Neural crest cell (in vitro differentiated cells): ENCODE data around the gene TFIP11. TPM values are rescaled to one million over a fixed set of nuclear protein-coding genes. Genes with fewer than 3 reads are reported as not detected.
A peak's percentile ranks its signal among the peaks of the same experiment; 100 is the strongest.

Experiments
- DNase-seq: peaks from one replicate; pipeline ENCODE4 v3.0.0; 2021; ENCODE audit warnings: low read depth, mixed read lengths, low spot score
- H3K27ac Mint-ChIP-seq: one replicate; pipeline ENCODE4 v1.8.0; 2021; ENCODE audit warnings: mild to moderate bottlenecking, mixed read lengths; ENCODE audit not compliant: unreplicated experiment
- H3K27me3 Mint-ChIP-seq: 2 replicates; pipeline ENCODE4 v1.8.0; 2021; ENCODE audit warnings: low read depth, mild to moderate bottlenecking, mixed read lengths
- H3K36me3 Mint-ChIP-seq: 2 replicates; pipeline ENCODE4 v1.8.0; 2021; ENCODE audit warnings: low read depth, mild to moderate bottlenecking, mixed read lengths
- H3K4me1 Mint-ChIP-seq: 2 replicates; pipeline ENCODE4 v1.8.0; 2021; ENCODE audit warnings: mixed read lengths
- H3K4me3 Mint-ChIP-seq: one replicate; pipeline ENCODE4 v1.8.0; 2021; ENCODE audit warnings: mild to moderate bottlenecking, mixed read lengths
- H3K9me3 Mint-ChIP-seq: 2 replicates; pipeline ENCODE4 v1.8.0; 2021; ENCODE audit warnings: mixed read lengths
- total RNA-seq: library from RNA; stranded (reverse); gene quantifications from 2 replicates; pipeline ENCODE4 v1.2.1, GENCODE V29; 2021
- TF ChIP-seq, protein P1 (sequence below): fragments of 200-600 bp; sonication (generic); conservative IDR thresholded peaks from 2 replicates; pipeline ENCODE4 v1.5.0; 2021; ENCODE audit warnings: antibody characterized with exemption, mild to moderate bottlenecking

Gene TFIP11
- total RNA-seq, 1 donor from 2014 or later, result 33.6 TPM

GRCh38 chr22:26499188-26499703 is 13.0 kb downstream of the TFIP11 start:
- H3K4me1 Mint-ChIP-seq, result peaks cover 10% of the 10 kb centered on the region
- TF ChIP-seq, protein P1, sequence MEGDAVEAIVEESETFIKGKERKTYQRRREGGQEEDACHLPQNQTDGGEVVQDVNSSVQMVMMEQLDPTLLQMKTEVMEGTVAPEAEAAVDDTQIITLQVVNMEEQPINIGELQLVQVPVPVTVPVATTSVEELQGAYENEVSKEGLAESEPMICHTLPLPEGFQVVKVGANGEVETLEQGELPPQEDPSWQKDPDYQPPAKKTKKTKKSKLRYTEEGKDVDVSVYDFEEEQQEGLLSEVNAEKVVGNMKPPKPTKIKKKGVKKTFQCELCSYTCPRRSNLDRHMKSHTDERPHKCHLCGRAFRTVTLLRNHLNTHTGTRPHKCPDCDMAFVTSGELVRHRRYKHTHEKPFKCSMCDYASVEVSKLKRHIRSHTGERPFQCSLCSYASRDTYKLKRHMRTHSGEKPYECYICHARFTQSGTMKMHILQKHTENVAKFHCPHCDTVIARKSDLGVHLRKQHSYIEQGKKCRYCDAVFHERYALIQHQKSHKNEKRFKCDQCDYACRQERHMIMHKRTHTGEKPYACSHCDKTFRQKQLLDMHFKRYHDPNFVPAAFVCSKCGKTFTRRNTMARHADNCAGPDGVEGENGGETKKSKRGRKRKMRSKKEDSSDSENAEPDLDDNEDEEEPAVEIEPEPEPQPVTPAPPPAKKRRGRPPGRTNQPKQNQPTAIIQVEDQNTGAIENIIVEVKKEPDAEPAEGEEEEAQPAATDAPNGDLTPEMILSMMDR, result no peak
- no peaks in the 10 kb centered on the region for H3K9me3 Mint-ChIP-seq
- peaks cover 19% of the 10 kb centered on the region for H3K36me3 Mint-ChIP-seq
- DNase-seq, result no peak
- H3K27me3 Mint-ChIP-seq, result no peaks in the 10 kb centered on the region
- H3K4me3 Mint-ChIP-seq, result no peak overlapping the region
- no peak overlapping the region for H3K27ac Mint-ChIP-seq

- no peaks in the 10 kb centered on the region for H3K27me3 Mint-ChIP-seq
Measured at GRCh38 chr22:26496456-26496855, 15.8 kb downstream of the TFIP11 start.

GRCh38 chr22:26494506-26494905 is 17.8 kb downstream of the TFIP11 start:
- Mint-ChIP-seq H3K9me3 (no peaks in the 10 kb centered on the region), H3K27me3 (no peaks in the 10 kb centered on the region), H3K36me3 (peaks cover 12% of the 10 kb centered on the region), H3K4me1 (peaks cover 5% of the 10 kb centered on the region), H3K4me3 (no peak overlapping the region), H3K27ac (no peak overlapping the region)
- TF ChIP-seq, protein P1, result no peak
- DNase-seq, result no peak

More at GRCh38 chr22:26496456-26496855, 15.8 kb downstream of the TFIP11 start:
- TF ChIP-seq, protein P1, result no peak
- Mint-ChIP-seq H3K4me1 (no peaks in the 10 kb centered on the region), H3K36me3 (peaks cover 13% of the 10 kb centered on the region), H3K27ac (no peak overlapping the region), H3K4me3 (no peak overlapping the region), H3K9me3 (no peaks in the 10 kb centered on the region)
- DNase-seq, result no peak

- TF ChIP-seq, protein P1, result no peak
- Mint-ChIP-seq H3K27me3 (no peaks in the 10 kb centered on the region), H3K9me3 (no peaks in the 10 kb centered on the region), H3K27ac (no peak overlapping the region), H3K4me3 (no peak overlapping the region), H3K4me1 (peaks cover 11% of the 10 kb centered on the region), H3K36me3 (peaks cover 9% of the 10 kb centered on the region)
- no peak for DNase-seq
Measured at GRCh38 chr22:26492220-26492619, 20.1 kb downstream of the TFIP11 start.

GRCh38 chr22:26489447-26490036 is 22.7 kb downstream of the TFIP11 start:
- Mint-ChIP-seq H3K36me3 (peaks cover 6% of the 10 kb centered on the region), H3K27me3 (no peaks in the 10 kb centered on the region), H3K4me3 (peak overlapping the region; percentile 57), H3K27ac (peak overlapping the region; percentile 76), H3K4me1 (peaks cover 24% of the 10 kb centered on the region), H3K9me3 (no peaks in the 10 kb centered on the region)
- DNase-seq, result peak; percentile 11
- TF ChIP-seq, protein P1, result no peak
